GM12873 (cell line): ENCODE measurements around the gene EHD1.

Source experiments
- TF ChIP-seq, protein P1 (sequence below): IDR thresholded peaks from 2 replicates; pipeline ENCODE4 v1.5.1; 2012; ENCODE audit warnings: low read depth, mild to moderate bottlenecking, moderate library complexity, low read length, control low read depth; ENCODE audit not compliant: insufficient read depth; ENCODE audit errors: missing control alignments

Gene EHD1

DNA sequence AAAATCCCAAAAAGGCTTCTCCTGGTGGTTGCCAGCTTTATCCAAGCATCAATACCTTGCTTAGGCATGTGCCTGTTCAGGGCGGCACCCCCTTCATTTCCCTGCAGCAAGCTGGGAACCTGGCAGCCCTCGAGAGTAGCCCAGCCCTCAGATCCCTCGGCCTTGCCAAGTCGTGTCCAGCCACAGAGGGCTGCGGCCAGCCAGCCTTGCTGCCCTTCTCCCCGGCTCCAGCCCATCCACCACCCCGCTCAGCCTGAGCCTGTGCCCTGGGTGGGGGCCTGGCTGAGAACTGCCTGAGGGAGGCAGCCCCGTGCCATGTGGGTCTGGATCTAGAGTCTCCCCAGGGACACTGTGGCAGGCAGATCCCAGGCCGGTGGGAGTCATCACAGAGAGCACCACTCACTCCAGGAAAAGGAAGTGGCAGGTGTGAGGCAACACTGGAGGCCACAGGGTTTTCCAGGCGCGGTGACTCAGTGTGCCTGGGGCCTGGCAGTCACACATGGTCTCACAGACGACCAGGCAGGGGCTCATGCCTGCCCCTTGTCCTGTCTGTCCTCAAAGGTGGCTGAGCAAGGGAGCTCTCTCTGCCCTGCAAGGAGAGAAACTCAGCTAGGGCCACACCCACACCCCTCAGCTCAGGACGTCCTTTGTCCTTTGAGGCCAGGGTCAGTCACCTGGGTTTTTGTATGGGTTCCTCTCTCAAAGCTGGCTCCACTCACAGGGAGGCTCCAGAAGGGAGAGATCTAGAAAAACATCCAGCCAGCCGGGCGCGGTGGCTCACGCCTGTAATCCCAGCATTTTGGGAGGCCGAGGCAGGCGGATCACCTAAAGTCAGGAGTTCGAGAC lies 21.8 kb downstream of the EHD1 start:
- TF ChIP-seq, protein P1, sequence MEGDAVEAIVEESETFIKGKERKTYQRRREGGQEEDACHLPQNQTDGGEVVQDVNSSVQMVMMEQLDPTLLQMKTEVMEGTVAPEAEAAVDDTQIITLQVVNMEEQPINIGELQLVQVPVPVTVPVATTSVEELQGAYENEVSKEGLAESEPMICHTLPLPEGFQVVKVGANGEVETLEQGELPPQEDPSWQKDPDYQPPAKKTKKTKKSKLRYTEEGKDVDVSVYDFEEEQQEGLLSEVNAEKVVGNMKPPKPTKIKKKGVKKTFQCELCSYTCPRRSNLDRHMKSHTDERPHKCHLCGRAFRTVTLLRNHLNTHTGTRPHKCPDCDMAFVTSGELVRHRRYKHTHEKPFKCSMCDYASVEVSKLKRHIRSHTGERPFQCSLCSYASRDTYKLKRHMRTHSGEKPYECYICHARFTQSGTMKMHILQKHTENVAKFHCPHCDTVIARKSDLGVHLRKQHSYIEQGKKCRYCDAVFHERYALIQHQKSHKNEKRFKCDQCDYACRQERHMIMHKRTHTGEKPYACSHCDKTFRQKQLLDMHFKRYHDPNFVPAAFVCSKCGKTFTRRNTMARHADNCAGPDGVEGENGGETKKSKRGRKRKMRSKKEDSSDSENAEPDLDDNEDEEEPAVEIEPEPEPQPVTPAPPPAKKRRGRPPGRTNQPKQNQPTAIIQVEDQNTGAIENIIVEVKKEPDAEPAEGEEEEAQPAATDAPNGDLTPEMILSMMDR = no peak

GRCh38 chr11:64855596-64856304 lies 22.7 kb downstream of the EHD1 start:
- TF ChIP-seq, protein P1 = no peak

GRCh38 chr11:64854534-64855502 lies 23.6 kb downstream of the EHD1 start:
- TF ChIP-seq, protein P1 = no peak

GRCh38 chr11:64854157-64854533 lies 24.3 kb downstream of the EHD1 start:
- TF ChIP-seq, protein P1 = no peak

DNA sequence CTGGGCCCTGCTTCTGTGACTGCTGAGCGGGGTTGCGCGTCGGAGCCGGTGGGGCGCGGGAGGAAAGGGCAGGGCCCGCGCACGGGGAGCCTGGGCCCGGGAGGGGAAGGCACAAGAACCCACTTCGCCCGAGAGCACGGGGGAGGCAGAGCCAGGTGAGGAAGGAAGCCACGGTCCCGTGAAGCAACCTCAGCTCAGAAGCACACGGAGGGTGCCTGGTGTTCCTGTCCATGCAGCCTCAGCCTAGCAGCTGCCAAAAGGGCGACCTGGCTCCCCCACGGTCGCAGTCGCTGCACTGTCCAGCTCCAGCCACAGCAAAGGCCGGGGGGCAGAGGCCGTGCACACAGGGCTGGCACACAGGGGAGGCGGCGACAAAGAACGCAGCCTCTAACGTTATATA lies 24.7 kb downstream of the EHD1 start:
- TF ChIP-seq, protein P1 = no peak

DNA sequence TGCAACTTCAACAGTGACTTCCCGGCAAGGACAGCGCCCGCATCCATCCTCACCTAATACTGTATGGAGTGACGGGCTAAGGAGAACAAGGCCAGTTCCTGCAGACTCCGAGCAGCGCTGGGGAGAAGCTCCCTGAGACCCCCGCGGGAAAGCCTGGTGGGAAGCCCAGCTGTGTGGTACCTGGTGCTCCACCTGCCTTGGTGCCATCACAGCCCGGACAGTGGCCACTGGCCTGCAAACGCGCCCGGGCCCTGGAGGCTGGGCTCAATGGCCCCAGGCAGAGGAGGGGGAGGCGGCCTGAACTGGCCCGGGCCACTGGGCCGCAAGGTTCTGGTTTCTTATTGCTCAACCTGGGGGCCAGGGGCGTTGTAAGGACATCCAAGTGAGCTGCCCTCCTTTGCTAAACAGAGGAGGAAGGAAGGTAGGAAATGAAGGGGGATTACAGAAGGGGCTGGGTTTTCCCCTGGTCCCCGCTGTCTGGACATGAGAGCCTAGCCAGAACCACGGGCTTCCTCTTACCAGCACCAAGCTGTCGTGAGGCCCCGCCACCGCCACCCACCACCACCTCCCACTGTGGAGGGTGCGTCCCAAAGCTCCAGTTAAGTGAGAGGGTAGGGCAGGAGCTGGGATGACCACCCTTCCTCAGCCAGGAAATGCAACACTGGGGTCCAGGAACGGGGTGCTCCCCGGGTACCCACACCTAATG lies 25.5 kb downstream of the EHD1 start:
- TF ChIP-seq, protein P1 = no peak
